Frontal cortex (tissue), 4 donors: ENCODE results near the gene TTC19. TPM values are rescaled to one million over a fixed set of nuclear protein-coding genes. Genes with fewer than 3 reads are reported as not detected.
"Not testable (repeated sequence)": the region's sequence is repeated elsewhere in the genome, so short reads cannot be mapped to it uniquely, and the experiment has no call there.

ENCODE experiments used
- DNase-seq, 2 donors: peaks; one replicate each; pipeline ENCODE4 v3.0.0; 2012; ENCODE audit warnings: low spot score in 2 of 2
- FAIRE-seq: peaks from 2 replicates; lab custom pipeline; 2012; peaks lifted over from hg19 to GRCh38; lab: Jason Lieb, UNC
- total RNA-seq: library from RNA; depleted of rRNA; stranded (reverse); fragments of >200 nt; gene quantifications from one replicate; pipeline ENCODE4 v1.2.3, GENCODE V29; 2014
- donor health status: control.
- donor health status: control.
- donor health status: control.

Gene TTC19
- total RNA-seq, 1 donor from 2014 or later, result 38.7 TPM

DNA sequence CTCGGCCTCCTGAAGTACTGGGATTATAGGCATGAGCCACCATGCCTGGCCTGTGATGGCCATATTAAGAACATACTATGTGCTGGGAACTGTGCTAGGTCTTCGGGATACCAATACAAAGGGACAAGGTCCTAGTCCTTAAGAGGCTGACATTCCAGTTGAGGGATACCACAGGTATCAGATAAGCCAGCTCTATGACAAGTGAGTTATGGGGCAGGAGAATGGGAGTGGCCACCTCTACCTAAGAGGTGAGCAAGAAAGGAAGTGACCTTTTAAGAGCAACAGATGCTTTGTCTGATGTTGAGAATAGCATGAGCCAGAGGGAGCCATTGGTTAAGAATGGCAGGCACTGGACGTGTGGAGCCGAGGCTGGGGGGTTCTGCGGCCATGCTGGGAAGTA lies 27.7 kb upstream of the TTC19 start:
- DNase-seq, result no peak
- FAIRE-seq, result no peak

DNA sequence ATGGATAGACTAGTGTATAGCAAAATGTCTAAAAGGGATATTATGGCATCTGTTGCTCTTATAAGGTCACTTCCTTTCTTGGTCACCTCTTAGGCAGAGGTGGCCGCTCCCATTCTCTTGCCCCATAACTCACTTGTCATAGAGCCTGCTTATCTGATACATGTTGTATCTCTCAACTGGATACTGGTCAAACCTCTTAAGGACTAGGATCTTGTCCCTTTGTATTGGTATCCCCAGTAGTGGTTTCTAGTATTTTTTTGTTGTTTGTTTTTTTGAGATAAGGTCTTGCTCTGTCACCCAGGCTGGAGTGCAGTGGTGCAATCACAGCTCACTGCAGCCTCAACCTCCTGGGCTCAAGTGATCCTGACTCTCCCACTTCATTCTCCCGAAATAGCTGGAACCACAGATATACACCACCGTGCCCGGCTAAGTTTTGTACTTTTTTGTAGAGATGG lies 27.1 kb upstream of the TTC19 start:
- no peak for FAIRE-seq

DNA sequence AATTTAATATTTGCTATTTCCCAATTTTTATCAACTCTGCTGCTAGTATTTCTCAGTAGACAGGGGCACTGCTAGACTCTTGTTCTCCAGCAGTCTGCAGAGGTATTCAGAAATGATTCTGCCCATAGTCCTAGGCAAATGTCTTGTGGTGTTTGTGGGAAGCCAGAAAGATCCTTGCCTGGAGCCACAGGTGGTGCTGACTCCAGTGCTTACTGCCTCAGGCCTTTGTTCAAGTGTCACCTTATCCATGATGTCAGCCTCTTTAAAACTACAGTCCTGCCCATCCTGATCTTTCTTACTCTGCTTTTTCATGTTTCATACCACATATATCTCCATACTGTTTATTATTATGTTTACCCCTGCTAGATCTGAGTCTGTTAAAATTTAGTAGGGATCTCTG lies 26.6 kb upstream of the TTC19 start:
- DNase-seq (no peak), FAIRE-seq (no peak)

More for the DNA sequence above, 27.1 kb upstream of the TTC19 start:
- no peak for DNase-seq

DNA sequence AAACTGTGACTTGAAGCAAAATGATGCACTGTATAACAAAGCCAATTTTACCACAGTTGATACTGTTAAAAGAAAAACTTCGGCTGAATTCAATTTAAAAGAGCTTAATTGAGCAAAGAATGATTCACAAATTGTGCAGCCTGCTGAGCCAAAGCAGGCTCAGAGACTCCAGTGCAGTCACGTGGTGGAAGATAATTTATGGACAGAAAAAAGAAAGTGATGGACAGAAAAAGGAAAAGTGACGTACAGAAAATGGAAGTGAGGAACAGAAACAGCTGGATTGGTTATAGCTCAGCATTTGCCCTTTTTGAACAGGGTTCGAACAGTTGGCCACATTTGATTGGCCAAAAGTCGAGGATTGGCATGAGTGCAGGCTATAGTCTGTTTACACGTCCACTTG lies 25.8 kb upstream of the TTC19 start:
- no peak for FAIRE-seq
- DNase-seq, result no peak

DNA sequence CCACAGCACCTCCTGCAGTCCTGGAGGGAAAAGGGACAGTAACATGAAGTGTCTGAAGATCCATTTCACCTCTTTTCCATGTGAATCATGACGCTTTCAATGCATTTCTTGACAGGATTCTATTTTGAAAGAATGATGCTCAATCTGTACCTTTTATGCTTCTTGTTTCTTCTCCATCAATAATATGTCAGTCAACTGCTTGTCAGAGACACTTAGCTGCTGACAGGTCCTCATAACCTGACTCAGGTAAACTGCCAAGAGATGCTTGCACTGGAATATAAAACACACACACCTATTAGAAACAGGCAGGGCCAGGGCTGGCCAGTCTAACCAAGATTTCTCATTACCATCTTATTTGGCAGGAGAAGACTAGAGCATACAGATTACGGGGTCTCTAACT lies 21.7 kb upstream of the TTC19 start:
- no peak for FAIRE-seq
- no peak for DNase-seq

DNA sequence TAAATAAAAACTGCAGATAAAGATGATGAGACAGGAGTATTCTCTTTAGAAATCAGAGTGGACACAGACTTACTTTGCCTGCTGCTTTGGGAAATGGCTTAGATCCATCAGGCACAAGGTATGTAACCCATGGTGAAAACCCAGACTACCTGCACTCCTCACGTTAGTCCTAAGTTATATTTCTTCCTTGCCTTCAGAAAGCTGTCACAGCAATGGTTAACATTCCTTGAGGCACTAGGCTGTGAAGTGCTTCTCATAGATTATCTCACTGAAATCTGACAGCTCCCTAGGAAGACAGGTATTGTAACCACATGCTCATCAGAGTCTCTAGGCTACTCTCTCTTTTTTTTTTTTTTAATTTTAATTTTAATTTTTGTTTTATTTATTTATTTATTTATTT lies 21.0 kb upstream of the TTC19 start:
- FAIRE-seq (no peak), DNase-seq (no peak)

DNA sequence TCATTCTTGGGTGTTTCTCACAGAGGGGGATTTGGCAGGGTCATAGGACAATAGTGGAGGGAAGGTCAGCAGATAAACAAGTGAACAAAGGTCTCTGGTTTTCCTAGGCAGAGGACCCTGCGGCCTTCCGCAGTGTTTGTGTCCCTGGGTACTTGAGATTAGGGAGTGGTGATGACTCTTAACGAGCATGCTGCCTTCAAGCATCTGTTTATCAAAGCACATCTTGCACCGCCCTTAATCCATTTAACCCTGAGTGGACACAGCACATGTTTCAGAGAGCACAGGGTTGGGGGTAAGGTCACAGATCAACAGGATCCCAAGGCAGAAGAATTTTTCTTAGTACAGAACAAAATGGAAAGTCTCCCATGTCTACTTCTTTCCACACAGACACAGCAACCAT lies 20.6 kb upstream of the TTC19 start:
- not testable (repeated sequence) for DNase-seq, FAIRE-seq

DNA sequence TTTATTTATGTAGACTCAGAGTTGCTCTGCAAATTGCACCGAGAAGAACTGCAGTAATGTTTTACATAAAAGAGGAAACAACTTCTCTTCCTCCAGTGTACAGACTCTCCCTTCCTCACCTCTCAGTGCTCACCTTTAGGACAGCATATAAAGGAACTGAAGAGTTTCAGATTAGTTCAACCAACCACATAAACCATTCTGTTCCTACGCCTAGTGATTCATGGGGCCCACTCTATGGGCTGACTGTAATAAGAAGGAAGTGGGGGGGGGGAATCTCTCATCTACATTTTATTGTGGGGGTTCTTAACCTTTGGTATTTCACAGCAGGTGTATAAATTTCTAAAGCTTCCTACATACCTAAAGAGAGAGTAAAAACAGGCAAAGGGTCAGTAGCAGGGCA lies 18.4 kb upstream of the TTC19 start:
- FAIRE-seq (no peak), DNase-seq (no peak)

DNA sequence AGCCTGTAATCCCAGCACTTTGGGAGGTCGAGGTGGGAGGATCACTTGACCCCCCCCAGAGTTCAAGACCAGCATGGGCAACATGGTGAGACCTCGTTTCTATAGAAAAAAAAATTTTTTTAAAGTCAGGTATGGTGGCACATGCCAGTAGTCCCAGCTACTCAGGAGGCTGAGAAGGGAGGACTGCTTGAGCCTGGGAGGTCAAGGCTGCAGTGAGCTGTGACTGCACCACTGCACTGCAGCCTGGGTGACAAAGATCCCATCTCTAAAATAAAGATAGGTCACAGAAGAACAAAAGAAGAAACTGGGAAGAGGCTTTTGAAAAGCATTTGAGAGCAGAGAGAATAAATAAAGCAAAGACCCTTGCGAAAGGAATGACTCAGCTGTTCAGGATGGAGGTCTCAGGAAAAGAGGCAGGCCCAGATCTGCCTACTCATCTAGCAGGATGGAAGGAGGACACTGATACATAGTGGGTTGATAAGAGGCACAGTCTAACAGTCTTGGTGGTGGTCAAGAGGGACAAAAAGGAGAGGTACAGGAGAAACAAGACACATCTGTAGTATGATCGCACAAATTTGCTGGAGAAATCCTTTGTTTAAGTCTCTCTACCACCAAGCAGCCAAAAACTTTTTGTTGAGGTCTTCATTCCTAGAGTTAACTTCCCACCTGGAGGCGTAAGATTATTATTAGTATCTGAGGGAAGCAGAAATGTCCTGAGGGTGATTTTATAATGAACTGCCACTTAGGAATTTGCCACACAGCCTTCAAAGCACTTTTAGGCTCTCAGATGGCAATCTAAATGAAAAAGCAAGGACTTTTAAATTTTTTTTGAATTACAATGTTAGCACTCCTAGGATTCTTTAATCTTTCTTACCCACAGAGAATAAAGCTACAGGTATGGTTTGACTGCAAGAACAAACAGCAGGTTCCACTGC lies 17.7 kb upstream of the TTC19 start:
- FAIRE-seq (no peak), DNase-seq (no peak)

DNA sequence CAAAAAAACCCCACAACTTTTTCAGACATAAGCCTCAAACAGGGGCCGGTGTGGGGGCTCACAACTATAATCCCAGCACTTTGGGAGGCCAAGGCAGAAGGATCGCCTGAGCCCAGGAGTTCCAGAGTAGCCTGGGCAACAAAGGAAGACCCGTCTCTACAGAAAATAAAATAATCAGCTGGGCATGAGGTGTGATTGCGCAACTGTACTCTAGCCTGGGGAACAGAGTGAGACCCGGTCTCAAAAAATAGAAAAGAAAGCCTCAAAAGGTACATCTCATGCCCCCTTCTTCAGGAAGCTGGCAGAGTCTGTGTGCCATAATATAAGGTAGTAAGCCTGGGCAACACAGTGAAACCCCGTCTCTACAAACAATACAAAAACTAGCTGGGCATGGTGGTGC lies 3.3 kb upstream of the TTC19 start:
- no peak for DNase-seq
- FAIRE-seq, result no peak

DNA sequence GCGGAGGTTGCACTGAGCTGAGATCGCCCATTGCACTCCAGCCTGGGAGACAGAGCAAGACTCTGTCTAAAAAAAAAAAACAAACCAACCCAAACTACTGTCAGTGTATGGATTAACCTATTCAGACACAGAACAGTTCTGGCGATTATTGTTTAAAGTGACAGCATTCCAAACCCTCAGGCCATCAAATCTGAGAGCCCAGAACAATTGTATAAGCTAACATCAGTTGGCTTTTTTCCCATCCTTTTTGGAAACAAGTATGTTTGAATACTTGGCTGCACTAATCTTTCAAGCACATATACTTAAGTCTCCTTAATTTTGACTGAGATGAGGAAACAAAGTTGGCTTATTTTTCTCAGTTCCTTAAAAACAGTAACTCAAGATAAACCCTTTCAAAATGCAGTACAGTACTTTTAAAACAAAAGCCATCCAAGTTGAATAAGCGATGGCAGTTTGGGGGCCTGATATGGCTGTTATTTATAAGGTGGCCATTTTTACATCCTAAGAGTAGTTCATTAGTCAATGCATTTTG lies 1.5 kb upstream of the TTC19 start:
- no peak for FAIRE-seq
- no peak for DNase-seq

DNA sequence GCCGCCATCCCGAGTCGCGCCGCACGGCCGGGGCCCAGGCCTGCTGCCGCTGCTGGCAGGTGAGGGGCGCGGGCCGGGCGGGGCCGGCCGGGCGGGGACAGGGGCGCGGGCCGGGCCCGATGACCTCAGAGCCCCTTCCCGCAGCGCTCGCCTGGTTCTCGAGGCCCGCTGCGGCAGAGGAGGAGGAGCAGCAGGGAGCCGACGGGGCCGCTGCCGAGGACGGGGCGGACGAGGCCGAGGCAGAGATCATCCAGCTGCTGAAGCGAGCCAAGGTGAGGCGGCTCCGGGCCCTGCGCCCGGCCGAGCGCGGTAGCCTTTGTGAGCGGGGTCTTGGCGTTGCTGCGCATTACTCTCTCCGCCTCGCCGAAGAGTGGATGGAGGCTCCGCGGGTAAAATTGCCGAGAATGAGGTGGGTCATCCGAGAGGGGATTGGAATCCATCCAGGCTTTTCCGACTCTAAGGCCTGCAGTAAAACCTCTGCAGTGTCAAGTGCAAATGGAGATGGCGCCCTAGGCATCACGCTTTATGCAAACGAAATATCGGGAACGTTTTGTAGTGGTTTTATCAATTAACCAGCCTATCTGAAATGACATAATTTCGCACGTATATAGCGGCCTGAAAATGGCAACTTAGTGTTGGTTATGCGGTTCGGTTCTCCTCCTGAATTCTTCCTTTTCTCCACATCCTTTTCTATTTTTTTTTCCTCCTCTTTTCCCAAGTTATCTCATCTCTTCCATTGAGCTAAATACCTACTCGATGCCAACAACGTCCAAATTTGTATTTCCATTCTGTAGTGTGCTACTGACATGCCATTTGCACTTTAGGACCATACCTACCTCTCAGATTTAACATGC lies 577 bp downstream of the TTC19 start:
- DNase-seq (no peak), FAIRE-seq (no peak)

DNA sequence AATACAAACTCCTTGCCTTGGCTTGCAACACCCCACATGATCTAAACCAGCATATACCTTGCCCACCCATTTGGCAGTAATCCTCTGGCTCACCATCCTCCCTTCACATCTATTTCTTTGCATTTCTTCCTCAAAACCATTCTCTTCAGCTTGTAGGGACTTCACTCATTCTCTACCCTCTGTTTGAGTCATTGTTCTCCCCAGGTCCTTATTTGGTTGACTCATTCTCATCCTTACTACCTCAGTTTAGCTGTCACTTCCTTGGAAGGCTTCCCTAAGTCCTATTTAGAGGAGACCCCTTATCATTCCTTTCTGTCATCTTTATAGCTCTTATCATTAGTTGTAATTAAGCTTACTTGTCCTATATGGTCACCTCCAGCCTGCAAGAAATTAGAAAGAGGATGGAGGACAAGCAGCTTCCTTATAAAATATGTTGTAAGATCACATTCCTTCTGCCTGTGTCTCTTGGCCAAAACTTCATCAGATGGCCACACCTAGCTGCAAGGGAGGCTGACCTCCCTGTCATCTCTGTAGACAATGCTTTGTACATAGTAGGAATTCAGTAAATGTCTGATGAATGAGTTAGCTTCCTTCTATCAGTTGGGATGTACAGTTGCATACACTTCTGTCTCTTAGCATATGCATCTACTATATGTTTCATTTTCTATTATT lies 1.7 kb downstream of the TTC19 start:
- DNase-seq, result no peak
- FAIRE-seq, result no peak

DNA sequence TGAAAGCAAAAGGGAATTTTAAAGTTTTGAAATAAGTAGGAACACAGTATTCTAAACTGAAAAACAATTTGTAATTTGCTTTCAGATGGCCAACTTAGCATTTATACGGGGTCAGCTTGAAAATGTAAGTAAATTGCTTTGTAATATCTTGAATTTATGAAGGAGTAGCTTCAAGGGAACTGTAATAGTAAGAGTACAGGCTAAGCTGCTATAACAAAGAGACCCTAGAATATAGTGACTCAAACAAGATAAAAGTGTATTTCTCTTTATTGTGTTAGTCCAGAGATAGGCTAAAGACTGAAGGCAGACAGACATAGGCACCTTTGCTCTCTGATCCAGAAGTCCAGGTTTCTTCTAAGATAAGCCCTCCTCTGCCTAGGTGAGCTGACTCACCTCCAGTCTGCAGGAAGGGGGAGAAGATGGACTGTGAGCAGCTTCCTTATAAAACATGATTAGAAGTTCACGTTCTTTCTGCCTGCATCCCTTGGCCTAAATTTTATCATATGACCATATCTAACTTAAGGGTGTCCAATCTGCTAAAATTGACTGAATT lies 3.2 kb downstream of the TTC19 start:
- DNase-seq, result no peak
- FAIRE-seq, result no peak

DNA sequence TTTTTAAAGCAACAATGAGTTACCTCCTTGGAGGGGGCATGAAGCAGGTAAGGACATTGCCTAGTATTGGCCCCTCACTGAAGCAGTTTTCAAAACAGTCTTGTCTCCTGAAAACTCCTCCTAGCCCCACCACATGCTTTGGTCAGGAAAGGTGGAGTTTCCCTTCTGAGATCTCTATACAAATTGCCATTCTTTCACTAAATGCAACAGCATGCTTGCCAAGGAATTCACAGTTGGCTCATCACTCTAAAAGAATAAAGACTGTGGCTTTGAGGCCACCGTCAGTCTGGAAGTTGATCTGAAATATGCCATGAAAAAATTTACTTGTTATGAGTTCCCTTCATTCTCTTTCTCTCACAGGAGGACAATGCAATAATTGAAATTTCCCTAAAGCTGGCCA lies 4.2 kb downstream of the TTC19 start:
- DNase-seq (no peak), FAIRE-seq (no peak)

DNA sequence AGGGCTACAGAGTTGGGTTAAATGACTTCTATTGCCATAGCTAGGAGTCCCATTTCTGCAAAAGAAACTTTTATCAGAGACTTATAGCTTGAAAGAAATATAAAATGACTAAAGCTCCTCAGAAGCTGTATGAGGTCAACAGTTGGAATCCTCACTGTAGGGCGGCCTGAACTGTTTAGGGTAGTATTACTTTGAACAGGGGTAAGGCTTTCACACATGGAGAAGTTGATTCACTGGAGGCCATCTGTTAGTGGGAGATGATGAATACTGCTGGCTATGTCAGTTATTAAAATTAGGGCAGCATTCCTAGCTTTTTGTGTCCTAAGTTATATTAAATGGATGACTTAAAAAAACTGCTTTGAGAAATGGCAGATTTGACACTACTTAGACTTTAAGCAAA lies 6.0 kb downstream of the TTC19 start:
- no peak for FAIRE-seq
- no peak for DNase-seq

DNA sequence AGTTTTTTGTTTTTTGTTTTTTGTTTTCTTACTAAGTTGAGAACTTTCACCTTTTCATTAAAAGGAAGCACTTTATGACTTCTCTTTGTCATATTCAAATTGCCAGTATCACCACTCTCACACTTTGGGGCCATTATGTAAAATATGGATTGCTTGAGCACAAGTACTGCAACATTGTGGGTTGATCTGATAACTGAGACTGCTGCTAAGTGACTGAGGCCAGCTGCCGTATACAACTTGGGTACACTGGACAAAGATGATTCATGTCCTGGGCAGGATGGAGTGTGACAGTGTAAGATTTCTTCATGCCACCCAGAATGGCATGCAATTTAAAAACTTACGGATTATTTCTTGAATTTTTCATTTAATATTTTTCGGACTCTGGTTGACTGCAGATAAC lies 7.8 kb downstream of the TTC19 start:
- DNase-seq (no peak), FAIRE-seq (no peak)

DNA sequence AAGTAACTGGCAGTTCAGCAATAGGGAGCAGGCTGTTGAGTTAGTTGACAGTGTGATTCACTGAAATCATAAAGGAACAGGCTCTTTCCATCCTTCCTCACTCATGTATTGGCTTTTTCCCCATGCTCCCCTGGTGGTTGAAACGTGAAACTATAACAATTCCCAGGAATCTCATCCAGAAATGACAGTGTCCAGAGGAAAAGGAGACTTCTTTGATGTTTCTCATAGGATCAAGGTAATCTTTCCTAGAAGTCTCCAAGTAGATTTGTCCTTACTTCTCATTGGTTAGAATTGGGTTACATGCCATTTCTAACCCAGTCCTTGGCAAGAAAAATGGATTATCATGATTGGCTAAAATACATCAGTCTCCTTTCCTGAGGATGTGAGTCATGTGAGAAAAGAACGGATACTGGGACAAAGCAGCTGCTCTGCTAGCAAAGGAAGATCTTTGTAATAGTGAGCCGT lies 14.4 kb downstream of the TTC19 start:
- FAIRE-seq (no peak), DNase-seq (no peak)

DNA sequence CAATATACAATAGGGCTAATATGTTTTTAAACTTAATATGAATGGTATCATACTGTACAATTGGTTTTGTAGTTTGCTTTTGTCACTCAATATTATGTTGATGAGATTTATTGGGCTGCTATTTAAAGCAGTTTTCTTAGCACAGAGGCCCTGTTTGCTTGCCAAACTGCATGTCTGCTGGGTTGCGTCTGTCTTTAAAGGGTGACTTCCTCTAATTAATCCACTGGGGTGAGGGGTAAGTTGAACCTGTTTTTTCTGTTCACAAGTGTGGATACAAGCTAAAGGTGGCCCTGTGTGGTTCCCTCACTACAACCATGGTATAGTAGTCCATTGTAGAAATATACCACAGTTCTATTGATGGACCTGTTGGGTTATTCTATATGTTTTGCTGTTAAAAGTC lies 19.7 kb downstream of the TTC19 start:
- no peak for DNase-seq
- no peak for FAIRE-seq

DNA sequence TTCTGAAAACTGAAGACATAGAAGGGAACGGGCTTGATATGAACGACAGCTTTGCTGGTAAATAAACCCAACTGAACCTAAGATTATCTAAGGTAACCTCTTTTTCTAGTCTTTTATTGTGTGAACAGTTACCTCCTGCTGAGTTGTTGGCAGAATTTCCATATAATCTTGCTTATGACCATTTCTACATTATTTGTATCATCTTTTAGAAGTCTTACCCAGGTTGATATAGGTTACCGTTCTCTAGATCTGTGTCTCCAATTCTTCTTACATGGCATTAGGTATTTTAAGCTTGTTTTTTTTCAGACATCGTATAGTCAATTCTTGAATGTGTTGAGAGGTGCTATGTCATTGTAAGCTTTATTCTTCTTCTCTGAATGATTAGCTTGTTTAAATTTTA lies 24.3 kb downstream of the TTC19 start:
- FAIRE-seq (no peak), DNase-seq (no peak)
